Mesenchymal stem cell (in vitro differentiated cells and primary cell): ENCODE results near the gene ACSL3.

ENCODE experiments used
- DNase-seq: peaks from one replicate; pipeline ENCODE4 v3.0.0-alpha.2; 2013
- H2AFZ ChIP-seq: one replicate; pipeline ENCODE4 v1.6.1; 2013; ENCODE audit warnings: low read depth, mild to moderate bottlenecking, control low read depth, inconsistent platforms, low read length, moderate library complexity
- H2AK5ac ChIP-seq: 2 replicates; pipeline ENCODE4 v1.6.1; 2013; ENCODE audit warnings: low read length, moderate library complexity, mild to moderate bottlenecking, inconsistent platforms; ENCODE audit not compliant: severe bottlenecking
- H2BK120ac ChIP-seq: one replicate; pipeline ENCODE4 v1.6.1; 2013; ENCODE audit warnings: low read depth, mild to moderate bottlenecking, inconsistent platforms, low read length, moderate library complexity
- H2BK12ac ChIP-seq, 2 experiments: one replicate each; pipeline ENCODE4 v1.6.1; 2013; ENCODE audit warnings: inconsistent platforms in 2 of 2, low read length in 2 of 2, mild to moderate bottlenecking in 2 of 2, moderate library complexity in 2 of 2, control low read depth in 1 of 2
- H2BK15ac ChIP-seq: one replicate; pipeline ENCODE4 v1.6.1; 2013; ENCODE audit warnings: mild to moderate bottlenecking, low read depth, inconsistent platforms; ENCODE audit not compliant: poor library complexity, severe bottlenecking
- H2BK5ac ChIP-seq: 2 replicates; pipeline ENCODE4 v1.6.1; 2013; ENCODE audit warnings: low read depth, mild to moderate bottlenecking, low read length, control low read depth, inconsistent platforms; ENCODE audit not compliant: poor library complexity, severe bottlenecking
- H3K14ac ChIP-seq, 2 experiments: one replicate each; pipeline ENCODE4 v1.6.1; 2013; ENCODE audit warnings: inconsistent platforms in 2 of 2, low read length in 2 of 2, control low read depth in 1 of 2, mild to moderate bottlenecking in 1 of 2, moderate library complexity in 1 of 2
- H3K18ac ChIP-seq, 2 experiments: one replicate each; pipeline ENCODE4 v1.6.1; 2013; ENCODE audit warnings: inconsistent platforms in 2 of 2, low read length in 2 of 2, control low read depth in 1 of 2, low read depth in 1 of 2, mild to moderate bottlenecking in 1 of 2
- H3K23ac ChIP-seq, 2 experiments: one replicate each; pipeline ENCODE4 v1.6.1; 2013; ENCODE audit warnings: inconsistent platforms in 2 of 2, low read length in 2 of 2, mild to moderate bottlenecking in 2 of 2, moderate library complexity in 2 of 2, control low read depth in 1 of 2
- H3K27ac ChIP-seq: 2 replicates; pipeline ENCODE4 v1.5.1; 2013; ENCODE audit warnings: mild to moderate bottlenecking, moderate library complexity, low read length, control low read depth, inconsistent platforms; ENCODE audit not compliant: poor library complexity, severe bottlenecking
- H3K27me3 ChIP-seq, 2 experiments: 2 replicates each; pipeline versions ENCODE4 v1.6.1 to v1.7.0; 2013; ENCODE audit warnings: low read length in 2 of 2, mild to moderate bottlenecking in 2 of 2, moderate library complexity in 2 of 2, control low read depth in 1 of 2, inconsistent platforms in 1 of 2; ENCODE audit not compliant: control insufficient read depth in 1 of 2, insufficient read depth in 1 of 2
- H3K36me3 ChIP-seq, 2 experiments: 2 replicates each; pipeline versions ENCODE4 v1.6.1 to v1.7.0; 2013; ENCODE audit warnings: low read length in 2 of 2, control low read depth in 1 of 2, inconsistent platforms in 1 of 2, low read depth in 1 of 2, mild to moderate bottlenecking in 1 of 2; ENCODE audit not compliant: insufficient read depth in 2 of 2, control insufficient read depth in 1 of 2
- H3K4ac ChIP-seq, 2 experiments: one replicate each; pipeline ENCODE4 v1.6.1; 2013; ENCODE audit warnings: inconsistent platforms in 2 of 2, low read length in 2 of 2, mild to moderate bottlenecking in 2 of 2, moderate library complexity in 2 of 2, control low read depth in 1 of 2, low read depth in 1 of 2
- H3K4me1 ChIP-seq: 2 replicates; pipeline ENCODE4 v1.6.1; 2013; ENCODE audit warnings: low read depth, low read length, control low read depth; ENCODE audit not compliant: control insufficient read depth, insufficient read depth
- H3K4me2 ChIP-seq: 2 replicates; pipeline ENCODE4 v1.6.1; 2013; ENCODE audit warnings: low read length, mild to moderate bottlenecking, inconsistent platforms; ENCODE audit not compliant: poor library complexity, severe bottlenecking
- H3K4me3 ChIP-seq, 2 experiments: 2 replicates each; pipeline versions ENCODE4 v1.5.1 to v1.7.0; 2013; ENCODE audit warnings: low read length in 2 of 2, mild to moderate bottlenecking in 2 of 2, control low read depth in 1 of 2, low read depth in 1 of 2; ENCODE audit not compliant: insufficient read depth in 1 of 2
- H3K79me1 ChIP-seq: replicated peaks from 2 replicates; pipeline ENCODE4 v1.6.1; 2013; ENCODE audit warnings: mild to moderate bottlenecking, control low read depth, low read length, inconsistent platforms; ENCODE audit not compliant: poor library complexity, severe bottlenecking
- H3K9ac ChIP-seq: 2 replicates; pipeline ENCODE4 v1.7.0; 2013; ENCODE audit warnings: mild to moderate bottlenecking, low read length, moderate library complexity
- H3K9me3 ChIP-seq: 2 replicates; pipeline ENCODE4 v1.7.0; 2013; ENCODE audit warnings: mild to moderate bottlenecking, low read length; ENCODE audit not compliant: control insufficient read depth
- H4K8ac ChIP-seq: one replicate; pipeline ENCODE4 v1.6.1; 2013; ENCODE audit warnings: inconsistent platforms, mild to moderate bottlenecking, low read length, moderate library complexity
- H4K91ac ChIP-seq: one replicate; pipeline ENCODE4 v1.6.1; 2013; ENCODE audit warnings: mild to moderate bottlenecking, low read length, inconsistent platforms
- WGBS: methylation state at CpG from one replicate; pipeline ENCODE4 v1.1.7; 2013; ENCODE audit warnings: mixed read lengths; 5-methylcytosine and 5-hydroxymethylcytosine counted together

The ACSL3 gene

GRCh38 chr2:222851956-222852617, 8.7 kb upstream of the ACSL3 start:
- Histone ChIP-seq H3K4me1 (no peaks in the 10 kb centered on the region), H2AK5ac (no peak overlapping the region), H3K9me3 (no peaks in the 10 kb centered on the region), H2BK5ac (no peak overlapping the region), H3K14ac (no peak overlapping the region), H3K36me3 (no peaks in the 10 kb centered on the region), H3K79me1 (no peaks in the 10 kb centered on the region), H4K91ac (no peak overlapping the region), H3K4me2 (no peak overlapping the region), H3K23ac (no peak overlapping the region), H2AFZ (no peak overlapping the region), H3K27me3 (no peaks in the 10 kb centered on the region), H2BK120ac (no peak overlapping the region), H2BK12ac (no peak overlapping the region), H3K27ac (no peak overlapping the region), H2BK15ac (no peak overlapping the region), H3K9ac (no peak overlapping the region), H3K4ac (no peak overlapping the region), H3K18ac (no peak overlapping the region), H4K8ac (no peak overlapping the region), H3K4me3 (no peak overlapping the region)
- 86% methylated on average over 2 of the region's 3 CpGs for WGBS
- DNase-seq, result no peak

- no peak overlapping the region for H4K8ac ChIP-seq
- no peak overlapping the region for H3K27ac ChIP-seq
- H3K36me3 ChIP-seq, result no peaks in the 10 kb centered on the region
- H3K9me3 ChIP-seq, result no peaks in the 10 kb centered on the region
- H3K4me3 ChIP-seq, result no peak overlapping the region
- no peak overlapping the region for H3K14ac ChIP-seq
- H3K4ac ChIP-seq, result no peak overlapping the region
- no peak overlapping the region for H3K18ac ChIP-seq
- 93% methylated on average over 10 of the region's 11 CpGs for WGBS
- no peak overlapping the region for H2BK12ac ChIP-seq
- H3K4me2 ChIP-seq, result no peak overlapping the region
- no peak for DNase-seq
- H2BK120ac ChIP-seq, result no peak overlapping the region
- no peaks in the 10 kb centered on the region for H3K27me3 ChIP-seq
- peaks cover 2% of the 10 kb centered on the region for H3K4me1 ChIP-seq
- H2AK5ac ChIP-seq, result no peak overlapping the region
- H3K23ac ChIP-seq, result no peak overlapping the region
- no peaks in the 10 kb centered on the region for H3K79me1 ChIP-seq
- H2AFZ ChIP-seq, result no peak overlapping the region
- no peak overlapping the region for H4K91ac ChIP-seq
- H2BK5ac ChIP-seq, result no peak overlapping the region
- H3K9ac ChIP-seq, result no peak overlapping the region
- H2BK15ac ChIP-seq, result no peak overlapping the region
Observed at GRCh38 chr2:222854773-222855700, 5.8 kb upstream of the ACSL3 start.

DNA sequence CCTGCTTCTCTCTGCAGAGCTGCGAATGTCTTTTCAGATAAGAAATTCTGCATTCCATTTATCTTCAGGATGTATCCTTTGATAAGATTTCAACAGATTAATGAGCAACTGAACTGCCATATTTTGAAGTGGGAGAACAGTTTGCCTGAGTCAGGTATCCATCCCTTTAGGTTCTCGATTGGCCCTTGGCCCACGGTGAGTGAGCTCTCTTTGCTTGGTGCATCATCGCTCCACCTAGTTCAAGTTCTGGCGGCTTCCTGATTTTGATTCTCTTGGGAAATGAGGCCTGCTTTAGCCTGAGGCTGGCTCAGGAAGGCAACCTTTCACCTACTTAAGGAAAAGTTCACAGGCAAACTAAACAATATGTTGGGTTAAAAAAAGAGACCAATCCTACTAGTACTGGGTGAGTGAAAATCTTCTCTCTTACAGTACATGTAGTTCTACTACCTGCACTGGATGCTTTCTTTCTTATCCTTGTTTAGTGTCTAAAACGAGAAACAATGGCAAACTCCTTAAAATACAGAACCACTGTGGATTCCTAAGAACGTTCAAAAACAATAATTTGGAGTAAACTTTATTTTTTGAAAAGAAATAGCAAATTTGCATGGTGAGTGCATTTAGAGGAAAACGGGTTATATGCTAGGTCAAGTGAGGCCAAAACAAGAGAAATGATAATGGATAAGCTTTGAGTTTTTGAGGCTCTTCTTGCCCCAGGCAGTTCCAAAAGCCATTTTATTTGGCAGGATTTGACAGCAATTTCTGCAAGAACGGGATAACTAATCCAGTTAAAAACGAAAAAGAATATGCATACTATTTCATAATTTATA, 837 bp upstream of the ACSL3 start:
- Histone ChIP-seq H3K23ac (no peak overlapping the region), H2BK12ac (peak overlapping the region in 1 of 2 experiments; percentile 84), H2BK5ac (no peak overlapping the region), H3K4me2 (peak overlapping the region; percentile 63), H2BK15ac (no peak overlapping the region), H3K4ac (peak overlapping the region in 1 of 2 experiments; percentile 61), H2AK5ac (peak overlapping the region; percentile 56), H2BK120ac (no peak overlapping the region), H3K9ac (peak overlapping the region; percentile 79), H3K79me1 (no peaks in the 10 kb centered on the region), H4K91ac (no peak overlapping the region), H3K14ac (no peak overlapping the region), H3K36me3 (no peaks in the 10 kb centered on the region), H2AFZ (peak overlapping the region; percentile 4), H3K9me3 (no peaks in the 10 kb centered on the region), H3K4me1 (peaks cover 7% of the 10 kb centered on the region), H3K18ac (peak overlapping the region in 1 of 2 experiments; percentile 80), H3K27ac (peak overlapping the region; percentile 67), H3K27me3 (no peaks in the 10 kb centered on the region), H4K8ac (no peak overlapping the region), H3K4me3 (peak overlapping the region in 1 of 2 experiments; percentile 58)
- DNase-seq, result peak; percentile 78
- WGBS, result 18% methylated on average over 6 of the region's 10 CpGs
